DND-41 (cell line): Measurements from ENCODE around the gene PHACTR3.
"Not testable (repeated sequence)": the region's sequence is repeated elsewhere in the genome, so short reads cannot be mapped to it uniquely, and the experiment has no call there.

Source experiments
- ATAC-seq: fragments of 200-7000 bp; cut with Tn5 transposase; 3 replicates; pipeline ENCODE4 v1.9.1; 2021; ENCODE audit warnings: low read depth; ENCODE audit not compliant: insufficient read depth
- DNase-seq: peaks from one replicate; pipeline ENCODE4 v3.0.0-alpha.2; 2020
- H2AFZ ChIP-seq: 2 replicates; pipeline ENCODE4 v1.6.0; 2012; ENCODE audit warnings: low read depth, low read length
- H3K27ac ChIP-seq: 2 replicates; pipeline ENCODE4 v1.5.1; 2012; ENCODE audit warnings: low read length, inconsistent platforms
- H3K27me3 ChIP-seq: fragments of 200-600 bp; sonication (generic); 2 replicates; pipeline ENCODE4 v1.6.0; 2012; ENCODE audit warnings: low read length, mild to moderate bottlenecking, inconsistent platforms; ENCODE audit not compliant: insufficient read depth, poor library complexity
- H3K36me3 ChIP-seq: 2 replicates; pipeline ENCODE4 v1.5.1; 2012; ENCODE audit warnings: low read length, inconsistent platforms; ENCODE audit not compliant: insufficient read depth
- H3K4me1 ChIP-seq: 2 replicates; pipeline ENCODE4 v1.5.1; 2012; ENCODE audit warnings: mild to moderate bottlenecking, low read length; ENCODE audit not compliant: insufficient read depth
- H3K4me2 ChIP-seq: 2 replicates; pipeline ENCODE4 v1.6.0; 2012; ENCODE audit warnings: mild to moderate bottlenecking, moderate library complexity, low read length, inconsistent platforms; ENCODE audit not compliant: insufficient read depth
- H3K4me3 ChIP-seq, 2 experiments: fragments of 200-600 bp in 1 of 2; shearing (Covaris generic) in 1 of 2; 2 replicates each; pipeline ENCODE4 v1.5.1; 2012 to 2016; ENCODE audit warnings: inconsistent platforms in 2 of 2, low read length in 2 of 2, mild to moderate bottlenecking in 2 of 2, low read depth in 1 of 2, moderate library complexity in 1 of 2
- H3K79me2 ChIP-seq: 2 replicates; pipeline ENCODE4 v1.6.0; 2012; ENCODE audit warnings: low read length, inconsistent platforms; ENCODE audit not compliant: insufficient read depth
- H3K9ac ChIP-seq: 2 replicates; pipeline ENCODE4 v1.6.0; 2012; ENCODE audit warnings: low read depth, mild to moderate bottlenecking, inconsistent platforms, low read length, moderate library complexity
- H3K9me3 ChIP-seq: 2 replicates; pipeline ENCODE4 v1.5.1; 2012; ENCODE audit warnings: low read length, moderate library complexity, mild to moderate bottlenecking, inconsistent platforms; ENCODE audit not compliant: insufficient read depth, severe bottlenecking
- H4K20me1 ChIP-seq: 2 replicates; pipeline ENCODE4 v1.6.0; 2012; ENCODE audit warnings: low read length; ENCODE audit not compliant: insufficient read depth
- CTCF ChIP-seq: IDR thresholded peaks from 2 replicates; pipeline ENCODE4 v1.5.1; 2012; ENCODE audit warnings: borderline replicate concordance, low read length, moderate library complexity, mild to moderate bottlenecking; ENCODE audit not compliant: poor library complexity, severe bottlenecking; ENCODE audit errors: extremely low read depth
- EZH2 ChIP-seq: IDR thresholded peaks from 3 replicates; pipeline ENCODE4 v1.6.1; 2012; ENCODE audit warnings: borderline replicate concordance, low read depth, mild to moderate bottlenecking, moderate library complexity, low read length, inconsistent platforms; ENCODE audit not compliant: severe bottlenecking

Gene PHACTR3

DNA sequence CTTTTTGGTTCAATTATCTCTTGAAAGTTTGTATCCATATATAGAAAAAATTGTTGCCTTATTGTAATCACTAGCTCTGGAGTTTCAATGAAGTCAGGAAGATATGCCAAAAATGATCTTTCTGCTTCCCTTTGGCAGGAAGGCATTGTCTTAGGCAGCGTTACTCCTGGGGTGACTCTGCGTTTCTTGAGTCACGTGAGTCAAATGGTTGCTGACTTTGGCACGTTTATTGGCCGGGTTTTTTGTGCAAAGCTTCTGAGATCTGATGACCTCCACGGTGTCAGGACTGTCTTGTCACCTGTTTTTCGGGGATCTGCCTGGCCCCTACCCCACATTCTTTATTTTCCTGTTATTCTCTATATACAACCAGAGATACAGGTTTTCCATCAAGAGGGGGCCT, 10.4 kb downstream of the PHACTR3 start:
- H3K27ac ChIP-seq, result no peak overlapping the region
- ATAC-seq, result no peak
- no peaks in the 10 kb centered on the region for H3K9me3 ChIP-seq
- no peaks in the 10 kb centered on the region for H3K79me2 ChIP-seq
- no peaks in the 10 kb centered on the region for H3K4me1 ChIP-seq
- H3K27me3 ChIP-seq, result peaks cover 46% of the 10 kb centered on the region
- H4K20me1 ChIP-seq, result no peaks in the 10 kb centered on the region; the same call in none of the 2 replicates
- DNase-seq, result no peak
- H2AFZ ChIP-seq, result no peak overlapping the region
- no peak overlapping the region for H3K4me3 ChIP-seq
- H3K9ac ChIP-seq, result no peak overlapping the region
- H3K4me2 ChIP-seq, result no peak overlapping the region
- no peaks in the 10 kb centered on the region for H3K36me3 ChIP-seq
- TF ChIP-seq CTCF, result no peak
- no peak for TF ChIP-seq EZH2

- peaks cover 46% of the 10 kb centered on the region for H3K27me3 ChIP-seq
- no peak overlapping the region for H2AFZ ChIP-seq
- H3K4me2 ChIP-seq, result no peak overlapping the region
- H3K79me2 ChIP-seq, result no peaks in the 10 kb centered on the region
- no peaks in the 10 kb centered on the region for H3K36me3 ChIP-seq
- ATAC-seq (no peak), DNase-seq (no peak)
- no peak overlapping the region for H3K9ac ChIP-seq
- no peak overlapping the region for H3K4me3 ChIP-seq
- no peaks in the 10 kb centered on the region; the same call in none of the 2 replicates for H4K20me1 ChIP-seq
- no peaks in the 10 kb centered on the region for H3K9me3 ChIP-seq
- H3K27ac ChIP-seq, result no peak overlapping the region
- no peaks in the 10 kb centered on the region for H3K4me1 ChIP-seq
- no peak for TF ChIP-seq CTCF
Measured at GRCh38 chr20:59616306-59616705, 12.0 kb downstream of the PHACTR3 start.

- Histone ChIP-seq H3K79me2 (no peaks in the 10 kb centered on the region), H4K20me1 (no peaks in the 10 kb centered on the region), H3K27me3 (peaks cover 46% of the 10 kb centered on the region), H2AFZ (no peak overlapping the region), H3K27ac (no peak overlapping the region), H3K4me3 (no peak overlapping the region), H3K9me3 (no peaks in the 10 kb centered on the region), H3K4me1 (no peaks in the 10 kb centered on the region), H3K36me3 (no peaks in the 10 kb centered on the region), H3K9ac (no peak overlapping the region), H3K4me2 (no peak overlapping the region)
- DNase-seq, result no peak
- no peak for TF ChIP-seq CTCF
- no peak for TF ChIP-seq EZH2
- no peak for ATAC-seq
Measured at GRCh38 chr20:59617221-59617620, 12.9 kb downstream of the PHACTR3 start.

DNA sequence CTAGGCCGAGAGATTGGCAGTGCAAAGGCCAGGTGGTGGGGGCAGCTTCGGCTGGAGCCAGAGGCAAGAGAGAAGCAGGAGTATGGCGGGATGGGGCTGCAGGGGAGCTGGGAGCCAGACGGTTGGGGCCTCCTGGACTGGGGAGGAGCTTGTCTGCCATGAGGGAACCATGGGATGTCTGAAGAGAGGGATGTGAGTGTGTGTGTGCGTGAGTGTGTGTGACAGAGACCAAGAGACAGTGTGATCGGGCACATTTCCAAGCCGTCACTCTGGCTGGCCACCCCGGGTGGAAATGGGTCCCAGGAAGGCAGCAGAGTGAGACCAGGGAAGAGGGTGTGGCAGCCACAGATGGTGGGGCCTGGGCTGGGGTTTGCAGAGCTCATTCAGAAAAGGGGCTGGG, 13.8 kb downstream of the PHACTR3 start:
- Histone ChIP-seq H3K4me2 (no peak overlapping the region), H3K36me3 (no peaks in the 10 kb centered on the region), H3K9ac (no peak overlapping the region), H3K4me1 (no peaks in the 10 kb centered on the region), H3K27ac (no peak overlapping the region), H4K20me1 (0 out of 2 replicates have a peak, but pooled peaks cover under 1% of the 10 kb centered on the region), H3K79me2 (no peaks in the 10 kb centered on the region), H3K4me3 (no peak overlapping the region), H3K9me3 (no peaks in the 10 kb centered on the region), H2AFZ (no peak overlapping the region), H3K27me3 (peaks cover 46% of the 10 kb centered on the region)
- ATAC-seq (no peak), DNase-seq (no peak)
- TF ChIP-seq CTCF (no peak), EZH2 (no peak)

DNA sequence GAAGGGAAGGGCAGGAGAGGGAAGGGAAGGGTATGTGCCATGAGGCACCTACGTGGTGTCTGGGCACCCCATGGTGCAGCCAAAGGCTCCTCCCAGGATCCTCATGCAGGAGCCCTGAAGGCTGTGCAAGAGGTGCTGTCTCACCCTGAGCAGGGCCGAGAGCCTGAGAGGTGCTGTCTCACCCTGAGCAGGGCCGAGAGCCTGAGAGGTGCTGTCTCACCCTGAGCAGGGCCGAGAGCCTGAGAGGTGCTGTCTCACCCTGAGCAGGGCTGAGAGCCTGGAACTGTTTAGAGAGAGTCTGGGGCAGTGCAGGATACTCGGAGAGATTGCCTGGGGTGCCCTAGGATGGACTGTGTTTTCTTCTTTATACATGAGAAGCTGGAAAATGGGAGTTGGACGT, 14.2 kb downstream of the PHACTR3 start:
- not testable (repeated sequence) for H3K79me2 ChIP-seq, H3K4me2 ChIP-seq, H3K9me3 ChIP-seq, ATAC-seq, H3K4me3 ChIP-seq, H3K36me3 ChIP-seq, H3K9ac ChIP-seq, H3K27ac ChIP-seq, H3K4me1 ChIP-seq, DNase-seq, H2AFZ ChIP-seq, H4K20me1 ChIP-seq
- H3K27me3 ChIP-seq, result peaks cover 46% of the 10 kb centered on the region
